K562 (cell line): ENCODE measurements around the gene PPEF2.
"Not testable (repeated sequence)": the region's sequence is repeated elsewhere in the genome, so short reads cannot be mapped to it uniquely, and the experiment has no call there.

Experiments
- BDP1 ChIP-seq: IDR thresholded peaks from 3 replicates; pipeline ENCODE4 v1.6.1; 2011; ENCODE audit not compliant: insufficient read length, insufficient read depth
- CTCF ChIP-seq, 3 experiments: IDR thresholded peaks in 2 of 3; conservative IDR thresholded peaks in 1 of 3; 2 replicates each; pipeline ENCODE4 v1.5.1; 2011 to 2012; ENCODE audit warnings: low read length in 3 of 3, mild to moderate bottlenecking in 3 of 3, control low read depth in 2 of 3, improper control_type of control experiment in 1 of 3, inconsistent platforms in 1 of 3, low read depth in 1 of 3, mixed read lengths in 1 of 3, moderate library complexity in 1 of 3; ENCODE audit not compliant: insufficient read depth in 2 of 3
- GABPA ChIP-seq: fragments of 200-800 bp; sonication (Bioruptor generic); conservative IDR thresholded peaks from 2 replicates; pipeline ENCODE4 v1.6.1; 2016; ENCODE audit warnings: low read depth, missing genetic modification characterization, missing compliant biosample characterization
- HDAC6 ChIP-seq: IDR thresholded peaks from 2 replicates; pipeline ENCODE4 v1.6.1; 2012; ENCODE audit warnings: low read depth, mild to moderate bottlenecking, control low read depth, inconsistent platforms, low read length, moderate library complexity
- JUND ChIP-seq, 2 experiments: IDR thresholded peaks; 2 replicates in 1 of 2; 3 replicates in 1 of 2; pipeline ENCODE4 v1.6.1; 2011; ENCODE audit warnings: borderline replicate concordance in 2 of 2, low read depth in 2 of 2, low read length in 2 of 2, improper control_type of control experiment in 1 of 2, missing biosample characterization in 1 of 2, missing genetic modification characterization in 1 of 2, missing genetic modification reagents in 1 of 2
- MXI1 ChIP-seq: IDR thresholded peaks from 2 replicates; pipeline ENCODE4 v1.6.1; 2011; ENCODE audit warnings: low read depth, mild to moderate bottlenecking, improper control_type of control experiment, low read length
- SMARCE1 ChIP-seq: fragments of 450-650 bp; IDR thresholded peaks from 2 replicates; pipeline ENCODE4 v1.7.1; 2016; ENCODE audit warnings: mild to moderate bottlenecking
- ZBTB1 ChIP-seq: sonication (generic); formaldehyde crosslinking; IDR thresholded peaks from 2 replicates; pipeline ENCODE4 v1.8.1; 2023; ENCODE audit warnings: missing genetic modification reagents, low read depth, mild to moderate bottlenecking, borderline replicate concordance
- ZSCAN32 ChIP-seq: fragments of 450-650 bp; formaldehyde crosslinking; IDR thresholded peaks from 2 replicates; pipeline ENCODE4 v1.4.0; 2020; ENCODE audit warnings: mild to moderate bottlenecking, moderate library complexity

GRCh38 chr4:75924916-75925315 lies 22.7 kb upstream of the PPEF2 start:
- not testable (repeated sequence) for TF ChIP-seq CTCF (IDR thresholded peaks at IDR 0.05 in 2 of 3, conservative IDR thresholded peaks at IDR 0.05 in 1 of 3; ENCODE audit: insufficient read depth in 2 of 3, low read depth in 1 of 3, low read length in 3 of 3); ZBTB1; JUND (IDR thresholded peaks at IDR 0.05; ENCODE audit: borderline replicate concordance, low read depth, low read length); JUND (tag; IDR thresholded peaks at IDR 0.05; ENCODE audit: borderline replicate concordance, low read depth, low read length); BDP1; GABPA; ZSCAN32; MXI1; HDAC6; SMARCE1
